Parathyroid adenoma (tissue), 2 donors: ENCODE data around the gene CLCN1.

Experiments
- H2AFZ ChIP-seq: fragments of 300-600 bp; sonication (generic); one replicate; pipeline ENCODE4 v1.7.0; 2017; ENCODE audit warnings: antibody characterized with exemption, mild to moderate bottlenecking
- H3K27ac ChIP-seq: fragments of 300-600 bp; sonication (generic); one replicate; pipeline ENCODE4 v1.7.0; 2017
- H3K27me3 ChIP-seq: fragments of 300-600 bp; sonication (generic); one replicate; pipeline ENCODE4 v1.7.0; 2017; ENCODE audit warnings: low read length; ENCODE audit not compliant: control insufficient read depth, insufficient read depth
- H3K36me3 ChIP-seq: fragments of 300-600 bp; sonication (generic); one replicate; pipeline ENCODE4 v1.7.0; 2017; ENCODE audit warnings: low read length; ENCODE audit not compliant: control insufficient read depth, insufficient read depth
- H3K4me1 ChIP-seq: fragments of 300-600 bp; sonication (generic); one replicate; pipeline ENCODE4 v1.7.0; 2017; ENCODE audit warnings: control low read depth
- H3K4me2 ChIP-seq: fragments of 300-600 bp; sonication (generic); one replicate; pipeline ENCODE4 v1.7.0; 2017; ENCODE audit warnings: low read length
- H3K4me3 ChIP-seq: fragments of 300-600 bp; sonication (generic); one replicate; pipeline ENCODE4 v1.7.0; 2017; ENCODE audit warnings: low read depth, low read length
- H3K79me2 ChIP-seq: fragments of 300-600 bp; sonication (generic); one replicate; pipeline ENCODE4 v1.7.0; 2017; ENCODE audit warnings: control low read depth
- H3K9ac ChIP-seq: fragments of 300-600 bp; sonication (generic); one replicate; pipeline ENCODE4 v1.7.0; 2017; ENCODE audit warnings: mild to moderate bottlenecking
- H3K9me3 ChIP-seq: fragments of 300-600 bp; sonication (generic); one replicate; pipeline ENCODE4 v1.7.0; 2017; ENCODE audit warnings: low read length; ENCODE audit not compliant: control insufficient read depth
- TF ChIP-seq, protein P1 (sequence below): fragments of 300-600 bp; sonication (generic); IDR thresholded peaks from one replicate; pipeline ENCODE4 v1.7.0; 2017; ENCODE audit warnings: antibody characterized with exemption, mild to moderate bottlenecking
- donor health status: primary hyperparathyroidism.

Gene CLCN1

DNA sequence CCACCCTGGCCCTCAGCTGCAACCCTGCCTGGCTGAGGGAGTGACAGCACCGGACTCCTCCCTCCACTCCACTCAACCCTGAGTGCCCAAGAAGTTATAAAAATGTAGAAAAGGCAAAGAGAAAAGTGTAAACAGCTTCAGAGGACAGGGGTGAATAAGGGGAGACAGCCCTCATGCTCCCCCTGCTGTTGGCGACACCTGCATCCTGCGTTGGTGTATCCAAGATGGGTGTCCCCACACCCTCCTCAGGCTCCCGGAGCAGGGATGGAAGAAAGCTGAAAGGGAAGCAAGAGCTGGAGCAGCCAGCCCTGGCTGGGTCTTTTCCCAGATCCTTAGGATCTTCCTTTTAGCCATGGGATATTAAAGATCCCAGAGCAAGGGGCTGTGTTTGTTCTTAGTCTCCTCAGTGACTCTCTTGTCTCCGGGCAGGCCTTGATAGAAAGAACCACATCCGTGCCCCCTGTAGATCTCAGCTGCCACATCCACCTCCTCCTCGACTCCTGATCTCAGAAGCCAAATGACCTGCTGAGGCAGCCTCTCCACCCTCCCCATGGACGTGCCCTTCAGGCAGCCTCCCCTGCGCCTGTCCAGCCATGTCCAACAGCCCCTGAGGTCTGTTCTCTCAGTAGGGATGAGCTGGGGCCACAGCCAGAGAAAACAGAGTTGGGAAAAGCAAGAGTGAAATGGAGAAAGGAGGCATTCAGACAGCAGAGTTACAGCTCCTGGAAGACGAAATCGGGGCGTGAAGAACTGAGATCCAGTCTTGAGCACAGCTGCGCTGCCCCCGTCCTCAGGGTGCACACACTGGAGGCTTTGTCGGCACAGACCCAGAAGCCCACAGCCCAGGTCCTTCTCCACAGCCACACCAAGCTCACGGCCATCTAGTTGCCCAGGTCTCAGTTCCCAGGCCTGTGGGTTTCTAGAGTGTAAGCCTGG, 39.8 kb downstream of the CLCN1 start:
- no peaks in the 10 kb centered on the region for H3K36me3 ChIP-seq
- no peak overlapping the region for H3K9ac ChIP-seq
- H3K4me1 ChIP-seq = no peaks in the 10 kb centered on the region
- H3K9me3 ChIP-seq = no peaks in the 10 kb centered on the region
- TF ChIP-seq, protein P1, sequence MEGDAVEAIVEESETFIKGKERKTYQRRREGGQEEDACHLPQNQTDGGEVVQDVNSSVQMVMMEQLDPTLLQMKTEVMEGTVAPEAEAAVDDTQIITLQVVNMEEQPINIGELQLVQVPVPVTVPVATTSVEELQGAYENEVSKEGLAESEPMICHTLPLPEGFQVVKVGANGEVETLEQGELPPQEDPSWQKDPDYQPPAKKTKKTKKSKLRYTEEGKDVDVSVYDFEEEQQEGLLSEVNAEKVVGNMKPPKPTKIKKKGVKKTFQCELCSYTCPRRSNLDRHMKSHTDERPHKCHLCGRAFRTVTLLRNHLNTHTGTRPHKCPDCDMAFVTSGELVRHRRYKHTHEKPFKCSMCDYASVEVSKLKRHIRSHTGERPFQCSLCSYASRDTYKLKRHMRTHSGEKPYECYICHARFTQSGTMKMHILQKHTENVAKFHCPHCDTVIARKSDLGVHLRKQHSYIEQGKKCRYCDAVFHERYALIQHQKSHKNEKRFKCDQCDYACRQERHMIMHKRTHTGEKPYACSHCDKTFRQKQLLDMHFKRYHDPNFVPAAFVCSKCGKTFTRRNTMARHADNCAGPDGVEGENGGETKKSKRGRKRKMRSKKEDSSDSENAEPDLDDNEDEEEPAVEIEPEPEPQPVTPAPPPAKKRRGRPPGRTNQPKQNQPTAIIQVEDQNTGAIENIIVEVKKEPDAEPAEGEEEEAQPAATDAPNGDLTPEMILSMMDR = no peak
- no peak overlapping the region for H2AFZ ChIP-seq
- H3K27ac ChIP-seq = no peak overlapping the region
- H3K4me3 ChIP-seq = no peak overlapping the region
- no peak overlapping the region for H3K4me2 ChIP-seq
- no peaks in the 10 kb centered on the region for H3K27me3 ChIP-seq
- no peaks in the 10 kb centered on the region for H3K79me2 ChIP-seq

DNA sequence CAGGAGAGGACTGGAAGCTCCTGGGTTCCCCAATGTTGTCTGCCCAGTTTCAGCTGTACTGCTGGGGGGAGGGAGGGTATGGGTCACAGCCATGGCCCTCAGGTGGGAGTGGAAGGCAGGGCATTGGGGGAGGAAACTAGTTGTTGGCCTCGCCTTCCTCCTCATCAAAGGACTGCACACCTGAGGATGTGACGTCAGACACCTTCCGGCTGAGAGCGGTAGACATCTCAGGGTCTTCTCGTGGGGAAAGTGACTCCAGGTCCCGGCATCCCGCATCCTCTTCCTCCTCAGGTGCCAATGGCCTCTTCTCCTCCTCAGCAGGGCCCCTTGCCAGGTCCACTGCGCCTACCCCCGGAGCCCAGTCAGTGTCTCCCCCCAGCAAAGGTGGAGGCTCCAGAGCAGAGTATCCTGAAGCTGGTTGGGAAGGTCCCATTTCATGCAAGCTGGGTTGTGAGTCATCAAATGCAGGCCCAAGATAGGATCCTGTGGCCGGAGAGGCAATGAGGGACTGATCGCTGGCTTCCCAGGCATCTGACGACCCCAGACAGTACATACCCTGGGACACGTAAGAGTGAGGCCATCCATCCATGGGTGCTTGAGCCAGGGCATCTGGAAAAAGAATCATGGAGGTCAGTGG, 40.6 kb downstream of the CLCN1 start:
- no peak overlapping the region for H3K4me3 ChIP-seq
- no peaks in the 10 kb centered on the region for H3K36me3 ChIP-seq
- H2AFZ ChIP-seq = no peak overlapping the region
- no peaks in the 10 kb centered on the region for H3K9me3 ChIP-seq
- TF ChIP-seq, protein P1 = no peak
- H3K4me1 ChIP-seq = no peaks in the 10 kb centered on the region
- H3K4me2 ChIP-seq = no peak overlapping the region
- no peaks in the 10 kb centered on the region for H3K27me3 ChIP-seq
- no peak overlapping the region for H3K9ac ChIP-seq
- H3K79me2 ChIP-seq = no peaks in the 10 kb centered on the region
- H3K27ac ChIP-seq = no peak overlapping the region

DNA sequence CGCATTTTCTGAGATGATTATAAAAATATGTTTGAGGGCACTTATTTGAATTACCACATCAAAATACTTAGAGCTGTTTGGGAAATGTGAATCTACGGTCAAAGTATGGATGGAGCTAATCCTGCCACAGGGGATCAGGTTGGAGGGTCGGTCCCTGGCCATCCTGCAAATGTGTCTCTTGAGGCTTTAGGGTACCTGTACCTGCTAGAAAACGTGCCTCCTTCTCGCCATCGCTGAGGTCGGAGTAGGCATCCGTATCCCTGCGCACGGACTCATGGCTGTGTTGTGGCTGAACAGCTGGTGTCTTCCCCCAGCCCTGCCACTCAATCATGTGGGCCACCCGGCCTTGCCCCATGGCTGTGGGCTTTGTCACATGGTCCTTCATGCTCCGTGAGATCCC, 42.7 kb downstream of the CLCN1 start:
- no peaks in the 10 kb centered on the region for H3K79me2 ChIP-seq
- TF ChIP-seq, protein P1 = no peak
- H3K27me3 ChIP-seq = no peaks in the 10 kb centered on the region
- no peak overlapping the region for H2AFZ ChIP-seq
- H3K36me3 ChIP-seq = no peaks in the 10 kb centered on the region
- H3K4me2 ChIP-seq = no peak overlapping the region
- no peak overlapping the region for H3K27ac ChIP-seq
- no peaks in the 10 kb centered on the region for H3K9me3 ChIP-seq
- H3K4me1 ChIP-seq = no peaks in the 10 kb centered on the region
- no peak overlapping the region for H3K9ac ChIP-seq
- H3K4me3 ChIP-seq = no peak overlapping the region

DNA sequence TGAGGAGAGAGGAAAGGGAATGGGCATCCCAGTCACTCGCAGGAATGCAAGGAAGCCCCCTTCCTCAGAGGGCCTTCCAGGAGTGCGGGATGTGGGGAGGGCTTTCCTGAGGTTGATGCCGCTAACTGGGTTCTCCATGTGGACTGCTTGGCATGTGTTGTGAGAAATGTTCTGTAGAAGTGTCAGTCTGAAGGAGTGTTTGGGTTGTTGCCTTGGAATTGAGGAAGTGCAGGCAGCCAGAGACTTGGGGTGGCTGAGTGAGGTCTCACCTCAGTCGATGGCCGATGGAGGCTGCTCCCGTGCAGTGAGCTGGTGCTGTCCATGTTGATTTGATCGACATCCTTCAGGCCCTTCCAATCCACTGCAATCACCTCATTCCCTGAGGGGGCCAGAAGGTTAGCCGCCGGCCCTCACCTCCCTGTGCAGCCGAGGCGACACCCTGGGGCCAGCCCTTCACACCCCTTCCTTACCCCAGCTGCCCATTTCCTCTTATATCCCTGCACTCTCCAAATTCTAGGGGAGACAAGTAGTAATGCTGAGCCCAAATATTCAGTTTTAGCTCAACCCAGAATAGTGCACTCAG, 44.0 kb downstream of the CLCN1 start:
- TF ChIP-seq, protein P1 = no peak
- no peak overlapping the region for H2AFZ ChIP-seq
- no peak overlapping the region for H3K27ac ChIP-seq
- no peaks in the 10 kb centered on the region for H3K9me3 ChIP-seq
- H3K36me3 ChIP-seq = no peaks in the 10 kb centered on the region
- no peaks in the 10 kb centered on the region for H3K27me3 ChIP-seq
- no peak overlapping the region for H3K4me3 ChIP-seq
- no peaks in the 10 kb centered on the region for H3K79me2 ChIP-seq
- no peak overlapping the region for H3K9ac ChIP-seq
- no peaks in the 10 kb centered on the region for H3K4me1 ChIP-seq
- H3K4me2 ChIP-seq = no peak overlapping the region
